CD4-positive, alpha-beta T cell (primary cell): ENCODE results near the gene CRABP1. TPM values are rescaled to one million over a fixed set of nuclear protein-coding genes. Genes with fewer than 3 reads are reported as not detected.

Experiments used
- ATAC-seq: fragments of 200-7000 bp; cut with Tn5 transposase; one replicate; pipeline ENCODE4 v1.10.0; 2022; ENCODE audit warnings: mild to moderate bottlenecking; ENCODE audit not compliant: poor library complexity
- CTCF ChIA-PET: fragments of 350-600 bp; sonication (Branson Sonifier 250); formaldehyde crosslinking; loops from one replicate; lab custom pipeline; 2021; ENCODE audit warnings: antibody characterized with exemption, inconsistent platforms; lab: Charles Lee
- POLR2A ChIA-PET: fragments of 350-600 bp; sonication (Branson Sonifier 250); formaldehyde crosslinking; loops from one replicate; lab custom pipeline; 2021; ENCODE audit warnings: antibody characterized with exemption, inconsistent platforms; lab: Charles Lee
- DNase-seq, 14 experiments: peaks; one replicate each; pipeline ENCODE4 v3.0.0-alpha.2; 2013 to 2020; ENCODE audit warnings: mixed read lengths in 2 of 14
- H3K27ac ChIP-seq, 2 donors: one replicate each; pipeline versions ENCODE4 v1.5.1 to v1.7.0; 2013; ENCODE audit warnings: low read length in 2 of 2, low read depth in 1 of 2, mild to moderate bottlenecking in 1 of 2
- H3K27me3 ChIP-seq, 2 experiments: 1 replicate in 1 of 2; 2 replicates in 1 of 2; pipeline versions ENCODE4 v1.6.1 to v1.7.0; 2013; ENCODE audit warnings: low read length in 2 of 2, control low read depth in 1 of 2, mild to moderate bottlenecking in 1 of 2, moderate library complexity in 1 of 2; ENCODE audit not compliant: insufficient read depth in 2 of 2, control insufficient read depth in 1 of 2
- H3K36me3 ChIP-seq: one replicate; pipeline ENCODE4 v1.6.1; 2013; ENCODE audit warnings: low read length, control low read depth; ENCODE audit not compliant: insufficient read depth
- H3K4me1 ChIP-seq: one replicate; pipeline ENCODE4 v1.6.1; 2013; ENCODE audit warnings: low read length, control low read depth; ENCODE audit not compliant: insufficient read depth
- H3K4me3 ChIP-seq: one replicate; pipeline ENCODE4 v1.5.1; 2013; ENCODE audit warnings: mild to moderate bottlenecking, low read length, moderate library complexity
- H3K9me3 ChIP-seq, 2 experiments: 1 replicate in 1 of 2; 2 replicates in 1 of 2; pipeline versions ENCODE4 v1.6.1 to v1.7.0; 2013; ENCODE audit warnings: low read length in 2 of 2, mild to moderate bottlenecking in 2 of 2, control low read depth in 1 of 2, moderate library complexity in 1 of 2; ENCODE audit not compliant: control insufficient read depth in 1 of 2, insufficient read depth in 1 of 2
- H3K27ac Mint-ChIP-seq: one replicate; pipeline ENCODE4 v1.8.0; 2020; ENCODE audit warnings: mixed read lengths
- H3K27me3 Mint-ChIP-seq: one replicate; pipeline ENCODE4 v1.8.0; 2021; ENCODE audit warnings: mixed read lengths
- H3K36me3 Mint-ChIP-seq: one replicate; pipeline ENCODE4 v1.8.0; 2021; ENCODE audit warnings: low read depth, mixed read lengths
- H3K4me1 Mint-ChIP-seq: one replicate; pipeline ENCODE4 v1.8.0; 2021; ENCODE audit warnings: low read depth, mixed read lengths
- H3K4me3 Mint-ChIP-seq: one replicate; pipeline ENCODE4 v1.8.0; 2020; ENCODE audit warnings: mild to moderate bottlenecking, mixed read lengths
- H3K9me3 Mint-ChIP-seq: one replicate; pipeline ENCODE4 v1.8.0; 2020; ENCODE audit warnings: mixed read lengths
- CTCF ChIP-seq: fragments of 200-600 bp; IDR thresholded peaks from one replicate; pipeline ENCODE4 v1.8.0; 2022; ENCODE audit warnings: antibody characterized with exemption, mild to moderate bottlenecking
- intact Hi-C, 2 experiments: fragments of 100-400 bp; cut with DNase I in 1 of 2; cut with micrococcal nuclease in 1 of 2; formaldehyde crosslinking; loops; one replicate each; pipeline versions ENCODE4 v1.15.1 to v1.9.0; 2023 to 2025; cut with DNase I, micrococcal nuclease
- total RNA-seq, 174 experiments: library from RNA in 2 of 174; stranded (reverse) in 2 of 174; gene quantifications; one replicate each; pipeline ENCODE4 v1.2.3 and lab custom pipeline; 2021 to 2026

Gene CRABP1
- total RNA-seq, 2 experiments from 2014 or later = not detected

- H3K27ac ChIP-seq = no peak overlapping the region
- H3K4me3 ChIP-seq = no peak overlapping the region
- H3K4me1 Mint-ChIP-seq = no peaks in the 10 kb centered on the region
- POLR2A ChIA-PET = no interaction called here
- H3K27me3 Mint-ChIP-seq = peaks cover 3% of the 10 kb centered on the region
- no peak overlapping the region for H3K27ac Mint-ChIP-seq
- ATAC-seq (no peak), DNase-seq (no peak)
- TF ChIP-seq CTCF = no peak
- no peaks in the 10 kb centered on the region for H3K36me3 Mint-ChIP-seq
- no peaks in the 10 kb centered on the region for H3K36me3 ChIP-seq
- no peaks in the 10 kb centered on the region for H3K4me1 ChIP-seq
- intact Hi-C loops = no loop called here
- H3K4me3 Mint-ChIP-seq = no peak overlapping the region
- no peaks in the 10 kb centered on the region for H3K9me3 Mint-ChIP-seq
- H3K27me3 ChIP-seq = no peaks in the 10 kb centered on the region
- H3K9me3 ChIP-seq = no peaks in the 10 kb centered on the region
- CTCF ChIA-PET = no interaction called here
Observed at GRCh38 chr15:78361771-78362506, 21.8 kb downstream of the CRABP1 start.

GRCh38 chr15:78362716-78363380, 22.7 kb downstream of the CRABP1 start:
- Mint-ChIP-seq H3K27me3 (peaks cover 3% of the 10 kb centered on the region), H3K9me3 (no peaks in the 10 kb centered on the region), H3K36me3 (no peaks in the 10 kb centered on the region), H3K4me3 (no peak overlapping the region), H3K4me1 (no peaks in the 10 kb centered on the region), H3K27ac (no peak overlapping the region)
- ChIA-PET CTCF (no interaction called here), POLR2A (no interaction called here)
- DNase-seq (no peak), ATAC-seq (no peak)
- intact Hi-C loops = no loop called here
- Histone ChIP-seq H3K9me3 (no peaks in the 10 kb centered on the region), H3K4me3 (no peak overlapping the region), H3K27ac (no peak overlapping the region), H3K36me3 (no peaks in the 10 kb centered on the region), H3K27me3 (no peaks in the 10 kb centered on the region), H3K4me1 (no peaks in the 10 kb centered on the region)
- TF ChIP-seq CTCF = no peak

GRCh38 chr15:78363381-78363734, 23.2 kb downstream of the CRABP1 start:
- peaks cover 3% of the 10 kb centered on the region for H3K27me3 Mint-ChIP-seq
- Histone ChIP-seq H3K27me3 (no peaks in the 10 kb centered on the region), H3K36me3 (no peaks in the 10 kb centered on the region), H3K4me1 (no peaks in the 10 kb centered on the region), H3K27ac (no peak overlapping the region), H3K4me3 (no peak overlapping the region), H3K9me3 (no peaks in the 10 kb centered on the region)
- ATAC-seq = no peak
- intact Hi-C loops = no loop called here
- CTCF ChIA-PET = no interaction called here
- no peaks in the 10 kb centered on the region for H3K9me3 Mint-ChIP-seq
- H3K4me3 Mint-ChIP-seq = no peak overlapping the region
- no peak for DNase-seq
- H3K27ac Mint-ChIP-seq = no peak overlapping the region
- H3K4me1 Mint-ChIP-seq = no peaks in the 10 kb centered on the region
- no peak for TF ChIP-seq CTCF
- H3K36me3 Mint-ChIP-seq = no peaks in the 10 kb centered on the region
- POLR2A ChIA-PET = no interaction called here
